Measurements from ENCODE around the gene RNASE13.

RNASE13 gene

GRCh38 chr14:21055432-21056117 is 21.0 kb upstream of the RNASE13 start:
- TF ChIP-seq, protein P1, sequence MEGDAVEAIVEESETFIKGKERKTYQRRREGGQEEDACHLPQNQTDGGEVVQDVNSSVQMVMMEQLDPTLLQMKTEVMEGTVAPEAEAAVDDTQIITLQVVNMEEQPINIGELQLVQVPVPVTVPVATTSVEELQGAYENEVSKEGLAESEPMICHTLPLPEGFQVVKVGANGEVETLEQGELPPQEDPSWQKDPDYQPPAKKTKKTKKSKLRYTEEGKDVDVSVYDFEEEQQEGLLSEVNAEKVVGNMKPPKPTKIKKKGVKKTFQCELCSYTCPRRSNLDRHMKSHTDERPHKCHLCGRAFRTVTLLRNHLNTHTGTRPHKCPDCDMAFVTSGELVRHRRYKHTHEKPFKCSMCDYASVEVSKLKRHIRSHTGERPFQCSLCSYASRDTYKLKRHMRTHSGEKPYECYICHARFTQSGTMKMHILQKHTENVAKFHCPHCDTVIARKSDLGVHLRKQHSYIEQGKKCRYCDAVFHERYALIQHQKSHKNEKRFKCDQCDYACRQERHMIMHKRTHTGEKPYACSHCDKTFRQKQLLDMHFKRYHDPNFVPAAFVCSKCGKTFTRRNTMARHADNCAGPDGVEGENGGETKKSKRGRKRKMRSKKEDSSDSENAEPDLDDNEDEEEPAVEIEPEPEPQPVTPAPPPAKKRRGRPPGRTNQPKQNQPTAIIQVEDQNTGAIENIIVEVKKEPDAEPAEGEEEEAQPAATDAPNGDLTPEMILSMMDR (IDR thresholded peaks at IDR 0.05; ENCODE audit: low read depth, low read length) = no peak
- H3K4me3 ChIP-seq (ENCODE audit: low read depth, low read length) = no peak overlapping the region

- TF ChIP-seq, protein P1 (IDR thresholded peaks at IDR 0.05; ENCODE audit: low read depth, low read length) = no peak
- H3K4me3 ChIP-seq (ENCODE audit: low read depth, low read length) = no peak overlapping the region
Observed at GRCh38 chr14:21054768-21055145, 20.1 kb upstream of the RNASE13 start.

- no peak overlapping the region for H3K4me3 ChIP-seq (ENCODE audit: low read depth, low read length)
- TF ChIP-seq, protein P1 (IDR thresholded peaks at IDR 0.05; ENCODE audit: low read depth, low read length) = no peak
Observed at GRCh38 chr14:21054123-21054767, 19.6 kb upstream of the RNASE13 start.

DNA sequence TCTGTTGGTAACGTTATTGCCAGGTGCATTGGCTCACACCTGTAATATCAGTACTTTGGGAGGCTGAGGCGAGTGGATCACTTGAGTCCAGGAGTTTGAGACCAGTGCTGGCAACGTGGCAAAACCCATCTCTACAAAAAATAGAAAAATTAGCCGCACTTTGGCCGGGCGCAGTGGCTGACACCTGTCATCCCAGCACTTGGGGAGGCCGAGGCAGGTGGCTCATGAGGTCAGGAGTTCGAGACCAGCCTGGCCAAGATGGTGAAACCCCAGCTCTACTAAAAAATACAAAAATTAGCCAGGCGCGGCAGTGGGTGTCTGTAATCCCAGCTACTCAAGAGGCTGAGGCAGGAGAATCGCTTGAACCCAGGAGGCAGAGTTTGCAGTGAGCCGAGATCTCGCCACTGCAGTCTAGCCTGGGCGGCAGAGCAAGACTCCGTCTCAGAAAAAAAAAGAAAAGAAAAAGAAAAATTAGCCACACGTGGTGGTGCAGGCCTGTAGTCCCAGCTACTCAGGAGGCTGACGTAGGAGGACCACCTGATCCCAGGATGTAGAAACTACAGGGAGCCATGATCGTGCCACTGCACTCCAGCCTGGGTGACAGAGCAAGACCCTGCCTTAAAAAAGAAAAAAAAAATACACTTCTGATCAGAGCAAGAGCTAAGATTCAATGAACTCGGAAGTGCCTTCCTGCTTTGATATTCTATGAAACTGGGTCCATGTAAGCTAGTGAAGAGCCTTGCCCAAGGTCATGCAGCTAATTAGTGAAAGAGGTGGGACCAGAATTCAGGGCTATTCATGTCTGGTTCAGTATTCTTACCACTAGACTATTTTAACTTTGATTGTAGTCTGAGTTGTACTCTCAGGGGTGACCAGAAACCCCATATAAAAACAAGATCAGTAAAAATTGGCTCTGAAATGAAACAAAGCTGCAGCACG is 18.8 kb upstream of the RNASE13 start:
- TF ChIP-seq, protein P1 (IDR thresholded peaks at IDR 0.05; ENCODE audit: low read depth, low read length) = no peak

GRCh38 chr14:21050597-21050996 is 16.0 kb upstream of the RNASE13 start:
- no peak overlapping the region for H3K4me3 ChIP-seq (ENCODE audit: low read depth, low read length)
- TF ChIP-seq, protein P1 (IDR thresholded peaks at IDR 0.05; ENCODE audit: low read depth, low read length) = no peak

More for the DNA sequence above, 18.8 kb upstream of the RNASE13 start:
- H3K4me3 ChIP-seq (ENCODE audit: low read depth, low read length) = no peak overlapping the region

GRCh38 chr14:21049271-21049673 is 14.7 kb upstream of the RNASE13 start:
- H3K4me3 ChIP-seq (ENCODE audit: low read depth, low read length) = no peak overlapping the region
- TF ChIP-seq, protein P1 (IDR thresholded peaks at IDR 0.05; ENCODE audit: low read depth, low read length) = no peak
